ENCODE results near the gene ADRA1B. TPM values are rescaled to one million over a fixed set of nuclear protein-coding genes. Genes with fewer than 3 reads are reported as not detected.
A peak's percentile ranks its signal among the peaks of the same experiment; 100 is the strongest.

The ADRA1B gene
- total RNA-seq, 4 donors from 2014 or later: 1.7 to 12.2 (median 5.2) TPM

GRCh38 chr5:159916841-159917761 lies 819 bp downstream of the ADRA1B start:
- Histone ChIP-seq H3K27me3 (no peaks in the 10 kb centered on the region), H3K4me3 (peak overlapping the region; percentile 25 to 76 (median 46)), H3K9me3 (no peaks in the 10 kb centered on the region), H3K36me3 (no peaks in the 10 kb centered on the region), H3K4me1 (peaks cover 0 to 22% (median 5%) of the 10 kb centered on the region in 4 donors), H3K27ac (peak overlapping the region in 2 of 4 donors; percentile 27 to 80)
- DNase-seq: no peak
- TF ChIP-seq CTCF (IDR thresholded peaks at IDR 0.05) (no peak), POLR2A (IDR thresholded peaks at IDR 0.05) (no peak)

- Histone ChIP-seq H3K4me1 (peaks cover 0 to 22% (median 5%) of the 10 kb centered on the region in 4 donors), H3K9me3 (no peaks in the 10 kb centered on the region), H3K27ac (peak overlapping the region in 1 of 4 donors; percentile 26), H3K36me3 (no peaks in the 10 kb centered on the region), H3K27me3 (no peaks in the 10 kb centered on the region), H3K4me3 (peak overlapping the region in 2 of 4 donors; percentile 10 to 76)
- TF ChIP-seq CTCF (IDR thresholded peaks at IDR 0.05) (no peak), POLR2A (IDR thresholded peaks at IDR 0.05) (no peak)
- DNase-seq: no peak
Observed at GRCh38 chr5:159917994-159918393, 1.7 kb downstream of the ADRA1B start.

- H3K27me3 ChIP-seq: no peaks in the 10 kb centered on the region
- no peak overlapping the region for H3K27ac ChIP-seq
- H3K36me3 ChIP-seq: no peaks in the 10 kb centered on the region
- H3K4me1 ChIP-seq: peaks cover 0 to 6% (median 0%) of the 10 kb centered on the region in 4 donors
- no peak for DNase-seq
- H3K9me3 ChIP-seq: no peaks in the 10 kb centered on the region
- TF ChIP-seq CTCF (IDR thresholded peaks at IDR 0.05) (no peak), POLR2A (IDR thresholded peaks at IDR 0.05) (no peak)
- no peak overlapping the region for H3K4me3 ChIP-seq
Observed at GRCh38 chr5:159921721-159922120, 5.4 kb downstream of the ADRA1B start.

GRCh38 chr5:159923008-159923407 lies 6.7 kb downstream of the ADRA1B start:
- no peak overlapping the region for H3K4me3 ChIP-seq
- no peaks in the 10 kb centered on the region for H3K36me3 ChIP-seq
- TF ChIP-seq POLR2A (IDR thresholded peaks at IDR 0.05) (no peak), CTCF (IDR thresholded peaks at IDR 0.05) (no peak)
- no peaks in the 10 kb centered on the region for H3K27me3 ChIP-seq
- no peaks in the 10 kb centered on the region for H3K4me1 ChIP-seq
- no peaks in the 10 kb centered on the region for H3K9me3 ChIP-seq
- H3K27ac ChIP-seq: no peak overlapping the region
- DNase-seq: no peak

GRCh38 chr5:159928122-159928909 lies 12.0 kb downstream of the ADRA1B start:
- Histone ChIP-seq H3K9me3 (no peaks in the 10 kb centered on the region), H3K4me1 (no peaks in the 10 kb centered on the region), H3K36me3 (no peaks in the 10 kb centered on the region), H3K27me3 (no peaks in the 10 kb centered on the region), H3K4me3 (no peak overlapping the region), H3K27ac (peak overlapping the region in 2 of 4 donors; percentile 51 to 65)
- TF ChIP-seq POLR2A (IDR thresholded peaks at IDR 0.05): no peak
- TF ChIP-seq CTCF (IDR thresholded peaks at IDR 0.05): no peak
- no peak for DNase-seq

Data from Peyer's patch (tissue), 4 donors.